ENCODE results near the gene SGK1.
"Not testable (repeated sequence)": the region's sequence is repeated elsewhere in the genome, so short reads cannot be mapped to it uniquely, and the experiment has no call there.

DNA sequence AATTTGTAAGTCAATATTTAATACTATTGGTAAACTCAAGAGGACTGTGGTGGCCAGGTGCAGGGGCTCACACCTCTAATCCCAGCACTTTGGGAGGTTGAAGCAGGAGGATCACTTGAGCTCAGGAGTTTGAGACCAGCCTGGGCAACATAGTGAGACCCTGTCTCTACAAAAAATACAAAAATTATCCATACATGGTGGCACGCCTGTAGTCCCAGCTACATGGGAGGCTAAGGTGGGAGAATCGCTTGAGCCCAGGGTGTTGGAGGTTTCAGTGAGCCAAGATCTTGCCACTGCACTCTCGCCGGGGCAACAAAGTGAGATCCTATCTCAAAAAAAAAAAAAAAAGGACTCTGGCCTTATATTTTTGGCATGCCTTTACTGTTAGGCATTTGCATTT is 137.4 kb downstream of the SGK1 start:
- TF ChIP-seq POLR2A, CTCF, POLR2AphosphoS5 (IDR thresholded peaks at IDR 0.05): not testable (repeated sequence)

Measured in breast epithelium (tissue), 3 donors.